Endothelial cell (in vitro differentiated cells): ENCODE results near the gene NOX5. TPM values are rescaled to one million over a fixed set of nuclear protein-coding genes. Genes with fewer than 3 reads are reported as not detected.

ENCODE experiments used
- DNase-seq: peaks from one replicate; pipeline ENCODE4 v3.0.0; 2021; ENCODE audit warnings: low spot score
- H3K27ac Mint-ChIP-seq: one replicate; pipeline ENCODE4 v1.8.0; 2021; ENCODE audit warnings: mixed read lengths, inconsistent platforms; ENCODE audit not compliant: unreplicated experiment
- H3K27me3 Mint-ChIP-seq: one replicate; pipeline ENCODE4 v1.8.0; 2021; ENCODE audit warnings: mild to moderate bottlenecking, moderate library complexity, mixed read lengths, inconsistent platforms; ENCODE audit not compliant: unreplicated experiment
- H3K36me3 Mint-ChIP-seq: one replicate; pipeline ENCODE4 v1.8.0; 2021; ENCODE audit warnings: mild to moderate bottlenecking, low read depth, mixed read lengths, inconsistent platforms; ENCODE audit not compliant: unreplicated experiment
- H3K4me1 Mint-ChIP-seq: one replicate; pipeline ENCODE4 v1.8.0; 2021; ENCODE audit warnings: mild to moderate bottlenecking, mixed read lengths, inconsistent platforms; ENCODE audit not compliant: unreplicated experiment
- H3K4me3 Mint-ChIP-seq: one replicate; pipeline ENCODE4 v1.8.0; 2021; ENCODE audit warnings: mild to moderate bottlenecking, mixed read lengths, inconsistent platforms; ENCODE audit not compliant: unreplicated experiment
- H3K9me3 Mint-ChIP-seq: one replicate; pipeline ENCODE4 v1.8.0; 2021; ENCODE audit warnings: mixed read lengths, inconsistent platforms; ENCODE audit not compliant: unreplicated experiment
- CTCF ChIP-seq: fragments of 200-600 bp; sonication (generic); IDR thresholded peaks from one replicate; pipeline ENCODE4 v1.5.0; 2021; ENCODE audit warnings: antibody characterized with exemption; ENCODE audit not compliant: unreplicated experiment
- total RNA-seq: library from RNA; stranded (reverse); fragmentation: NEBNext Ultra II Directional; extraction: Animal tissue kit (Norgen Biotek cat#: 25700); gene quantifications from one replicate; pipeline ENCODE4 v1.2.1, GENCODE V29; 2021; ENCODE audit not compliant: unreplicated experiment

The NOX5 gene
- total RNA-seq, 1 donor from 2014 or later = not detected

GRCh38 chr15:69046781-69047180 is 32.3 kb downstream of the NOX5 start:
- no peak for DNase-seq

GRCh38 chr15:69049976-69050375 is 35.5 kb downstream of the NOX5 start:
- Mint-ChIP-seq H3K36me3 (no peaks in the 10 kb centered on the region), H3K9me3 (no peaks in the 10 kb centered on the region), H3K4me1 (no peaks in the 10 kb centered on the region), H3K27ac (no peak overlapping the region), H3K27me3 (peaks cover 3% of the 10 kb centered on the region), H3K4me3 (no peak overlapping the region)
- no peak for DNase-seq
- no peak for TF ChIP-seq CTCF

More at GRCh38 chr15:69046781-69047180, 32.3 kb downstream of the NOX5 start:
- Mint-ChIP-seq H3K27ac (no peak overlapping the region), H3K36me3 (no peaks in the 10 kb centered on the region), H3K9me3 (no peaks in the 10 kb centered on the region), H3K4me1 (no peaks in the 10 kb centered on the region), H3K4me3 (no peak overlapping the region), H3K27me3 (no peaks in the 10 kb centered on the region)
- TF ChIP-seq CTCF = no peak

GRCh38 chr15:69055251-69055650 is 40.8 kb downstream of the NOX5 start:
- DNase-seq = no peak
- no peak overlapping the region for H3K27ac Mint-ChIP-seq
- no peaks in the 10 kb centered on the region for H3K36me3 Mint-ChIP-seq
- H3K4me1 Mint-ChIP-seq = peaks cover 3% of the 10 kb centered on the region
- TF ChIP-seq CTCF = no peak
- H3K27me3 Mint-ChIP-seq = peaks cover 4% of the 10 kb centered on the region
- H3K9me3 Mint-ChIP-seq = no peaks in the 10 kb centered on the region
- no peak overlapping the region for H3K4me3 Mint-ChIP-seq

- no peak for TF ChIP-seq CTCF
- DNase-seq = no peak
- no peak overlapping the region for H3K4me3 Mint-ChIP-seq
- H3K27ac Mint-ChIP-seq = no peak overlapping the region
- peaks cover 3% of the 10 kb centered on the region for H3K4me1 Mint-ChIP-seq
- H3K9me3 Mint-ChIP-seq = no peaks in the 10 kb centered on the region
- H3K27me3 Mint-ChIP-seq = peaks cover 4% of the 10 kb centered on the region
- no peaks in the 10 kb centered on the region for H3K36me3 Mint-ChIP-seq
These were observed 41.9 kb downstream of the NOX5 start for GRCh38 chr15:69056365-69056764.

GRCh38 chr15:69058830-69059556 is 44.5 kb downstream of the NOX5 start:
- TF ChIP-seq CTCF = peak; percentile 97
- H3K27me3 Mint-ChIP-seq = peaks cover 9% of the 10 kb centered on the region
- H3K4me1 Mint-ChIP-seq = peaks cover 3% of the 10 kb centered on the region
- H3K27ac Mint-ChIP-seq = no peak overlapping the region
- H3K36me3 Mint-ChIP-seq = no peaks in the 10 kb centered on the region
- H3K4me3 Mint-ChIP-seq = no peak overlapping the region
- peak; percentile 88 for DNase-seq
- no peaks in the 10 kb centered on the region for H3K9me3 Mint-ChIP-seq
